H1 (cell line): ENCODE data around the gene ZNF595. TPM values are rescaled to one million over a fixed set of nuclear protein-coding genes. Genes with fewer than 3 reads are reported as not detected.

Experiments
- ASH2L ChIP-seq: fragments of 200-600, 300-600 bp; sonication (generic); IDR thresholded peaks from one replicate; pipeline ENCODE4 v1.7.1; 2017; ENCODE audit warnings: low read length
- CBX8 ChIP-seq: fragments of 300-800, 300-1000 bp; sonication (generic); IDR thresholded peaks from 2 replicates; pipeline ENCODE4 v1.7.1; 2016; ENCODE audit warnings: low read depth, low read length, borderline replicate concordance
- EP300 ChIP-seq, 2 experiments: IDR thresholded peaks; 1 replicate in 1 of 2; 2 replicates in 1 of 2; pipeline ENCODE4 v1.6.1; 2011 to 2012; ENCODE audit warnings: low read depth in 2 of 2, low read length in 2 of 2, mild to moderate bottlenecking in 2 of 2, borderline replicate concordance in 1 of 2, inconsistent platforms in 1 of 2, moderate library complexity in 1 of 2
- EZH2 ChIP-seq: fragments of 200-600 bp; sonication (generic); IDR thresholded peaks from 2 replicates; pipeline ENCODE4 v1.7.1; 2012; ENCODE audit warnings: low read depth, mild to moderate bottlenecking, moderate library complexity, low read length, inconsistent platforms; ENCODE audit not compliant: severe bottlenecking
- KDM4A ChIP-seq: IDR thresholded peaks from one replicate; pipeline ENCODE4 v1.7.1; 2012; ENCODE audit warnings: low read depth, mild to moderate bottlenecking, moderate library complexity, low read length, inconsistent platforms; ENCODE audit not compliant: severe bottlenecking
- MAX ChIP-seq: IDR thresholded peaks from 2 replicates; pipeline ENCODE4 v1.6.1; 2012; ENCODE audit warnings: inconsistent platforms
- POLR2AphosphoS5 ChIP-seq: IDR thresholded peaks from 2 replicates; pipeline ENCODE4 v1.6.1; 2011; ENCODE audit warnings: low read depth, low read length
- POU5F1 ChIP-seq: IDR thresholded peaks from 2 replicates; pipeline ENCODE4 v1.6.1; 2011; ENCODE audit warnings: low read depth, mild to moderate bottlenecking, low read length, moderate library complexity
- RAD21 ChIP-seq, 2 experiments: IDR thresholded peaks in 1 of 2; conservative IDR thresholded peaks in 1 of 2; 2 replicates each; pipeline ENCODE4 v1.6.1; 2011; ENCODE audit warnings: low read depth in 2 of 2, low read length in 2 of 2, improper control_type of control experiment in 1 of 2, inconsistent platforms in 1 of 2, mild to moderate bottlenecking in 1 of 2, moderate library complexity in 1 of 2
- RBBP5 ChIP-seq: IDR thresholded peaks from 2 replicates; pipeline ENCODE4 v1.7.1; 2012; ENCODE audit warnings: low read depth, mild to moderate bottlenecking, inconsistent platforms, low read length, moderate library complexity, borderline replicate concordance
- RFX5 ChIP-seq: IDR thresholded peaks from 2 replicates; pipeline ENCODE4 v1.6.1; 2011; ENCODE audit warnings: low read depth, low read length, improper control_type of control experiment, borderline replicate concordance
- SIX5 ChIP-seq: IDR thresholded peaks from 2 replicates; pipeline ENCODE4 v1.6.1; 2011; ENCODE audit warnings: mild to moderate bottlenecking, low read depth, low read length
- SP1 ChIP-seq: IDR thresholded peaks from 2 replicates; pipeline ENCODE4 v1.6.1; 2011; ENCODE audit warnings: low read depth, low read length
- SUZ12 ChIP-seq: fragments of 200-600 bp; sonication (generic); IDR thresholded peaks from 2 replicates; pipeline ENCODE4 v1.6.1; 2012; ENCODE audit warnings: mild to moderate bottlenecking, inconsistent platforms, low read length, moderate library complexity, mixed read lengths
- polyA plus RNA-seq, 7 experiments: library from polyadenylated mRNA; depleted of rRNA in 3 of 7; stranded (reverse) in 5 of 7; unstranded in 2 of 7; fragments of >200 nt in 5 of 7; fragments of 200-250 nt in 2 of 7; gene quantifications; 1 replicate in 5 of 7; 2 replicates in 1 of 7; 4 replicates in 1 of 7; pipeline versions ENCODE4 v1.2.1 to v1.2.3, GENCODE V29; 2011 to 2013; ENCODE audit warnings: missing spikeins in 2 of 7, mixed read lengths in 2 of 7
- total RNA-seq: library from RNA; stranded (reverse); fragmentation: NEBNext Ultra II Directional; extraction: Animal tissue kit (Norgen Biotek cat#: 25700); gene quantifications from 2 replicates; pipeline ENCODE4 v1.2.1, GENCODE V29; 2021
- TF ChIP-seq, protein P1 (sequence below), 3 experiments: IDR thresholded peaks; 1 replicate in 2 of 3; 2 replicates in 1 of 3; pipeline versions ENCODE4 v1.5.1 to v1.6.1; 2011; ENCODE audit warnings: low read length in 3 of 3, mild to moderate bottlenecking in 3 of 3, inconsistent platforms in 2 of 3, low read depth in 1 of 3, moderate library complexity in 1 of 3; ENCODE audit not compliant: insufficient read depth in 1 of 3; ENCODE audit errors: control extremely low read depth in 1 of 3

The ZNF595 gene
- total and polyA plus RNA-seq, 2 of the 8 experiments (the other 6 are each of a cell fraction or from before 2014, with no cell fraction given) = 3.3 to 22.5 TPM

DNA sequence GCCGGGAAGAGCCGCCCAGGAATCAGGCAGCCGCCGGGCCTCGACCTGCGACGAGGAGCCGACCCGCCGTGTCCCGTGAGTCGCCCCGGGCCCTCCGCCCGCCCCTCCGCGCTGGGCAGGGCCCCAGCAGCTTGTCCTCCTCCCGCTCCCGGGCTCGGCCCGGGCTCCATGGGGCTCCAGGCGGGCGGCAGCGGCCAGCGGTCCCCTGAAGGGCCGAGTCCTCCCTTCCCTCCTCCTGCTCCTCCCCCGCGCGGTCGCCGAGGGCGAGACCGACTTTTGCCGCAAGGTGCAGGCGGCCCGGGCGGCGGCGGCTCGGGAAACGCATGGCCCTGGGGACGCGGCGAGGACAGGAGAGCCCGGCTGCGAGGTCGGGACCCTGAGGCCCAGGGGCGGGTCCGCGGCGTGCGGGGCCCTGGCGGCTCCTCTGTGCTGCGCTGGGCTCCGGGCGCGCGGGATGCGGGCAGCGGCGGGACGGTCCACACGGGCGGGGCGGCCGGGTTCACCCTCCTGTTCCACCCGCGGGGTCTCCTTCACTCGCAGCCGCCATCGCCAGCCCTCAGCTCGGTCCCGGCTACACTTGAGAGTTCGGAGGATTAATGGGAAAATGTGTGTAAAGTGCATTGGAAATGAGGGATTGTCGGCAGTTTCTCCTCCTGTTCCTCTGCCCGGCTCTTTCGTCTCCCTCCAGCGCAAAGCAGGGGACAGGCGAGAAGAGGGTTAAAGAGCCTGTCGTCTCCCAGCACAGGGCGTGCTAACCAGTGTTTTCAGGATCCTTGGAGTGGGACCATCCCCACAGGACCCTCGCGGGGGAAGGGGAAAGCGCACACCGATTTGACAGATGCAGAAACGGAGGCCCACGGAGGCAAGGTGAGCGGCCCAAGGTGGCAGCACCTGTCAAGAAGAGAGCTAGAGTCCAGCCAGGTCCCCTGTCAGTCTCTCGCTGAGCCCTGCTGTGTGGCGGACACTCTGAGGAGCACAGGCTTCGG, 54.6 kb downstream of the ZNF595 start (continued):
- TF ChIP-seq SUZ12 (peak; percentile 94), SIX5 (no peak), KDM4A (peak; percentile 85), POU5F1 (no peak), EP300 (IDR thresholded peaks at IDR 0.05; ENCODE audit: borderline replicate concordance in 1 of 2, low read depth in 2 of 2, low read length in 2 of 2) (no peak), RAD21 (IDR thresholded peaks at IDR 0.05 in 1 of 2, conservative IDR thresholded peaks at IDR 0.05 in 1 of 2; ENCODE audit: low read depth in 2 of 2, low read length in 2 of 2) (0 out of 4 replicates have a peak, but pooled peaks of 1 of the 2 experiments have one; percentile 9), MAX (peak; percentile 81), RFX5 (no peak), POLR2AphosphoS5 (no peak), CBX8 (no peak), EZH2 (peak; percentile 96), RBBP5 (0 out of 2 replicates have a peak, but pooled peaks have one; percentile 31), ASH2L (no peak), SP1 (no peak)
- TF ChIP-seq, protein P1, sequence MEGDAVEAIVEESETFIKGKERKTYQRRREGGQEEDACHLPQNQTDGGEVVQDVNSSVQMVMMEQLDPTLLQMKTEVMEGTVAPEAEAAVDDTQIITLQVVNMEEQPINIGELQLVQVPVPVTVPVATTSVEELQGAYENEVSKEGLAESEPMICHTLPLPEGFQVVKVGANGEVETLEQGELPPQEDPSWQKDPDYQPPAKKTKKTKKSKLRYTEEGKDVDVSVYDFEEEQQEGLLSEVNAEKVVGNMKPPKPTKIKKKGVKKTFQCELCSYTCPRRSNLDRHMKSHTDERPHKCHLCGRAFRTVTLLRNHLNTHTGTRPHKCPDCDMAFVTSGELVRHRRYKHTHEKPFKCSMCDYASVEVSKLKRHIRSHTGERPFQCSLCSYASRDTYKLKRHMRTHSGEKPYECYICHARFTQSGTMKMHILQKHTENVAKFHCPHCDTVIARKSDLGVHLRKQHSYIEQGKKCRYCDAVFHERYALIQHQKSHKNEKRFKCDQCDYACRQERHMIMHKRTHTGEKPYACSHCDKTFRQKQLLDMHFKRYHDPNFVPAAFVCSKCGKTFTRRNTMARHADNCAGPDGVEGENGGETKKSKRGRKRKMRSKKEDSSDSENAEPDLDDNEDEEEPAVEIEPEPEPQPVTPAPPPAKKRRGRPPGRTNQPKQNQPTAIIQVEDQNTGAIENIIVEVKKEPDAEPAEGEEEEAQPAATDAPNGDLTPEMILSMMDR (IDR thresholded peaks at IDR 0.05; ENCODE audit: control extremely low read depth in 1 of 3, insufficient read depth in 1 of 3, low read depth in 1 of 3, low read length in 3 of 3) = no peak
